B cell (primary cell): ENCODE data around the gene NCK2.

Experiments
- EZH2 ChIP-seq: IDR thresholded peaks from 2 replicates; pipeline ENCODE4 v1.6.1; 2012; ENCODE audit warnings: borderline replicate concordance, low read depth, mild to moderate bottlenecking, moderate library complexity, low read length; ENCODE audit not compliant: insufficient read depth, poor library complexity, severe bottlenecking
- TF ChIP-seq, protein P1 (sequence below): fragments of 200-600 bp; IDR thresholded peaks from one replicate; pipeline ENCODE4 v1.8.0; 2022; ENCODE audit warnings: antibody characterized with exemption, mild to moderate bottlenecking

DNA sequence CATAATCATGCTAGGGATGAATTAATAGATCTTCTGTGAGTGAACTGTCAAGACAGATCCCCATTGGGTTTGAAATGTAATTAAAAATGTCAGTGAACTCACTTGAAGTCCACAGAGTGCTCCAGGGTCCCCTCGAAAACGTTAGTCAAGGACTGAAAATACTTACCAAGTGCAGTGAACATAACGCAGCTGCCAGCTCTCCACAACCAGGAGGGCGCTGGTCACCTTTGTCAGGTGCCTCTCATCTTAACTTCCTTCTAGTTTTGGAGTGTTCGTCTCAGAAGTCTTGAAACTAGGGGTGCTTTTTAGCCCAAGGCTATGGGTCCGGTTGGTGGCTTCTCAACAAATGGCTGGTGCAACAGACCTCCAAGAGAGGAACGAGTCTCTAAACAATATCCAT lies 70.7 kb downstream of the NCK2 start:
- TF ChIP-seq, protein P1, sequence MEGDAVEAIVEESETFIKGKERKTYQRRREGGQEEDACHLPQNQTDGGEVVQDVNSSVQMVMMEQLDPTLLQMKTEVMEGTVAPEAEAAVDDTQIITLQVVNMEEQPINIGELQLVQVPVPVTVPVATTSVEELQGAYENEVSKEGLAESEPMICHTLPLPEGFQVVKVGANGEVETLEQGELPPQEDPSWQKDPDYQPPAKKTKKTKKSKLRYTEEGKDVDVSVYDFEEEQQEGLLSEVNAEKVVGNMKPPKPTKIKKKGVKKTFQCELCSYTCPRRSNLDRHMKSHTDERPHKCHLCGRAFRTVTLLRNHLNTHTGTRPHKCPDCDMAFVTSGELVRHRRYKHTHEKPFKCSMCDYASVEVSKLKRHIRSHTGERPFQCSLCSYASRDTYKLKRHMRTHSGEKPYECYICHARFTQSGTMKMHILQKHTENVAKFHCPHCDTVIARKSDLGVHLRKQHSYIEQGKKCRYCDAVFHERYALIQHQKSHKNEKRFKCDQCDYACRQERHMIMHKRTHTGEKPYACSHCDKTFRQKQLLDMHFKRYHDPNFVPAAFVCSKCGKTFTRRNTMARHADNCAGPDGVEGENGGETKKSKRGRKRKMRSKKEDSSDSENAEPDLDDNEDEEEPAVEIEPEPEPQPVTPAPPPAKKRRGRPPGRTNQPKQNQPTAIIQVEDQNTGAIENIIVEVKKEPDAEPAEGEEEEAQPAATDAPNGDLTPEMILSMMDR, result no peak
- no peak for TF ChIP-seq EZH2
